LHCN-M2 (cell line): Measurements from ENCODE around the gene IARS1. TPM values are rescaled to one million over a fixed set of nuclear protein-coding genes. Genes with fewer than 3 reads are reported as not detected.

Experiments
- DNase-seq: peaks from one replicate; pipeline ENCODE4 v3.0.0-alpha.2; 2012; ENCODE audit warnings: low read depth
- total RNA-seq: library from RNA; depleted of rRNA; stranded (reverse); fragments of >200 nt; gene quantifications from 2 replicates; pipeline ENCODE4 v1.2.3, GENCODE V29; 2014

The IARS1 gene
- total RNA-seq, 1 experiment from 2014 or later, result 179 TPM

GRCh38 chr9:92295827-92296258 lies 2.3 kb upstream of the IARS1 start:
- no peak for DNase-seq

- DNase-seq, result no peak
Measured at GRCh38 chr9:92295240-92295790, 1.8 kb upstream of the IARS1 start.

- DNase-seq, result peak; percentile 28
Measured at GRCh38 chr9:92294297-92294676, 790 bp upstream of the IARS1 start.

GRCh38 chr9:92293075-92293354 lies 482 bp downstream of the IARS1 start:
- DNase-seq, result no peak

GRCh38 chr9:92292338-92293074 lies 991 bp downstream of the IARS1 start:
- DNase-seq, result peak; percentile 9

- no peak for DNase-seq
Measured at GRCh38 chr9:92291577-92291976, 1.9 kb downstream of the IARS1 start.

- no peak for DNase-seq
Measured at GRCh38 chr9:92290785-92291429, 2.6 kb downstream of the IARS1 start.

- peak; percentile 38 for DNase-seq
Measured at GRCh38 chr9:92289708-92290390, 3.6 kb downstream of the IARS1 start.

GRCh38 chr9:92279302-92279701 lies 14.2 kb downstream of the IARS1 start:
- no peak for DNase-seq

- DNase-seq, result peak; percentile 4
Measured at GRCh38 chr9:92278110-92278509, 15.4 kb downstream of the IARS1 start.

GRCh38 chr9:92276331-92277032 lies 17.0 kb downstream of the IARS1 start:
- DNase-seq, result no peak

- no peak for DNase-seq
Measured at GRCh38 chr9:92275541-92275940, 18.0 kb downstream of the IARS1 start.

- no peak for DNase-seq
Measured at GRCh38 chr9:92270511-92270910, 23.0 kb downstream of the IARS1 start.

- DNase-seq, result no peak
Measured at GRCh38 chr9:92266486-92266885, 27.0 kb downstream of the IARS1 start.

- DNase-seq, result peak; percentile 48
Measured at GRCh38 chr9:92265154-92265553, 28.3 kb downstream of the IARS1 start.

GRCh38 chr9:92263131-92263530 lies 30.4 kb downstream of the IARS1 start:
- no peak for DNase-seq

GRCh38 chr9:92257327-92257726 lies 36.2 kb downstream of the IARS1 start:
- no peak for DNase-seq

GRCh38 chr9:92254381-92255337 lies 38.8 kb downstream of the IARS1 start:
- DNase-seq, result no peak

GRCh38 chr9:92253656-92254055 lies 39.8 kb downstream of the IARS1 start:
- no peak for DNase-seq

GRCh38 chr9:92247981-92248380 lies 45.5 kb downstream of the IARS1 start:
- DNase-seq, result no peak

GRCh38 chr9:92247296-92247695 lies 46.2 kb downstream of the IARS1 start:
- DNase-seq, result peak; percentile 16
